ENCODE results near the gene EYA2.

- TF ChIP-seq, protein P1, sequence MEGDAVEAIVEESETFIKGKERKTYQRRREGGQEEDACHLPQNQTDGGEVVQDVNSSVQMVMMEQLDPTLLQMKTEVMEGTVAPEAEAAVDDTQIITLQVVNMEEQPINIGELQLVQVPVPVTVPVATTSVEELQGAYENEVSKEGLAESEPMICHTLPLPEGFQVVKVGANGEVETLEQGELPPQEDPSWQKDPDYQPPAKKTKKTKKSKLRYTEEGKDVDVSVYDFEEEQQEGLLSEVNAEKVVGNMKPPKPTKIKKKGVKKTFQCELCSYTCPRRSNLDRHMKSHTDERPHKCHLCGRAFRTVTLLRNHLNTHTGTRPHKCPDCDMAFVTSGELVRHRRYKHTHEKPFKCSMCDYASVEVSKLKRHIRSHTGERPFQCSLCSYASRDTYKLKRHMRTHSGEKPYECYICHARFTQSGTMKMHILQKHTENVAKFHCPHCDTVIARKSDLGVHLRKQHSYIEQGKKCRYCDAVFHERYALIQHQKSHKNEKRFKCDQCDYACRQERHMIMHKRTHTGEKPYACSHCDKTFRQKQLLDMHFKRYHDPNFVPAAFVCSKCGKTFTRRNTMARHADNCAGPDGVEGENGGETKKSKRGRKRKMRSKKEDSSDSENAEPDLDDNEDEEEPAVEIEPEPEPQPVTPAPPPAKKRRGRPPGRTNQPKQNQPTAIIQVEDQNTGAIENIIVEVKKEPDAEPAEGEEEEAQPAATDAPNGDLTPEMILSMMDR (IDR thresholded peaks at IDR 0.05 in 4 of 5, conservative IDR thresholded peaks at IDR 0.05 in 1 of 5), result no peak
- TF ChIP-seq POLR2A (IDR thresholded peaks at IDR 0.05), result no peak
Measured at GRCh38 chr20:47117773-47118172, 223.1 kb downstream of the EYA2 start.
